ENCODE measurements around the gene DDX51.
"Not testable (repeated sequence)": the region's sequence is repeated elsewhere in the genome, so short reads cannot be mapped to it uniquely, and the experiment has no call there.

Gene DDX51

DNA sequence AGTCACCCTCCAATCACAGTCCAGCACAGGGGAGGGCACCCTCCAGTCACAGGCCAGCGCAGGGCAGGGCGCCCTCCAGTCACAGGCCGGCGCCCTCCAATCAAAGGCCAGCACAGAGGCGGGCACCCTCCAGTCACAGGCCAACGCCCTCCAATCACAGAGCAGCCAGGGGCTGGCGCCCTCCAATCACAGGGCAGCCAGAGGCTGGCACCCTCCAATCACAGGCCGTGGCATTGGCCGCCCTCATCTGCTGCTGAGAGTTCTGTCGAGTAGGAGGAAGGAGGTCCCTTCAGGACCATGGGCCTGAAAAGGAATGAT, 26.6 kb downstream of the DDX51 start:
- no peak for DNase-seq (ENCODE audit: low read depth in 2 of 2)

- DNase-seq (ENCODE audit: low read depth in 2 of 2): no peak
These were observed 27.2 kb downstream of the DDX51 start for GRCh38 chr12:132116709-132117557.

GRCh38 chr12:132115500-132115899, 28.6 kb downstream of the DDX51 start:
- DNase-seq (ENCODE audit: low read depth in 2 of 2): no peak

DNA sequence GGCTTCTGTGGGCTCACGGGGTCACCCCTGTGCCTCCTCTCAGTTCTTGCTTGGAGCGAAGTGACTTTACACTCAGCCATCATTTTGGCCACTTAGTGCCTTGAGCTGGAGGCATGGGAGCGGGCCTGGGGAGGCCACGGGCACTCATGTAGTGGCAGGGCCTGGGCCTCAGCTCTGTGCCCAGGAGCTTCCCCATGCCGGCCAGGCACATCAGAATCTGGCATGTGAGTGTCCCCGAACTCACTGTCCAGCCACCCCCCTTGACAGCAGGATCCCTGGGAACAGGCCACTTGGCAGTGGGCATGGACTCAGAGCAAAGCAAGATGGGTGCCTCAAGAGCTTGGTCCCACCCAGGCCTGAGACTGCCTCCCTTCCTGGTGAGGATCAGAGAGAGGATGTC, 29.5 kb downstream of the DDX51 start:
- DNase-seq (ENCODE audit: low read depth in 2 of 2): no peak

DNA sequence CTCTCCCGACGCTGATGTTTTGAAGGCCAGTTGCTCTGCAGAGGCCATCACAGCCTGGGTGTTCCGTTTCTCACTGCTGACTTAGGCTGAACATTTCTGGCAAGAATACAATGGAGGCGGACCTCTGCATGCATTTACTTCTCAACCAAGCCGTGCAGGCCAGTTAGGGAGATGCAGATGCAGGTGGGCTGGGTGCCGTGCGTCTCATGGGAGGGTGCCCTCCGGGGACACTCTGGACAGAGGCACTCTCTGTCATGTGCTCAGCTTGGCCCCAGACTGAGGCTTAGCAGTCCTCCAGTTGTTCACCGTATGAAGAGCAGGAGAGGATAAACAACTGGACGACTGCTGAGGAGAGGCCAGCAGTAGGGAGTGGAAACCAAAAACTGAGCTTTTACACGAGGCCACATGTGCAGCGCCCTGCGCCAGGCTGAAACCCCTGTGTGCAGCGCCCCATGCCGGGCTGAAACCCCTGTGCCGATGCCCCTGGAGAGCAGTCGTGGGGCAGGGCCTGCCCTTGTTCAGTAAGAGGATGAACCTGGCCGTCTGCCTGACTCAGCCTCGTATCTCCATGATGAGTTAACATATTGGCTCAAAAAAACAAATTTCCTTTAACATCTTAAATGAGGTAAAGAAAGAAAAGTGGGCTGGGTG, 32.3 kb downstream of the DDX51 start:
- no peak for DNase-seq (ENCODE audit: low read depth in 2 of 2)

DNA sequence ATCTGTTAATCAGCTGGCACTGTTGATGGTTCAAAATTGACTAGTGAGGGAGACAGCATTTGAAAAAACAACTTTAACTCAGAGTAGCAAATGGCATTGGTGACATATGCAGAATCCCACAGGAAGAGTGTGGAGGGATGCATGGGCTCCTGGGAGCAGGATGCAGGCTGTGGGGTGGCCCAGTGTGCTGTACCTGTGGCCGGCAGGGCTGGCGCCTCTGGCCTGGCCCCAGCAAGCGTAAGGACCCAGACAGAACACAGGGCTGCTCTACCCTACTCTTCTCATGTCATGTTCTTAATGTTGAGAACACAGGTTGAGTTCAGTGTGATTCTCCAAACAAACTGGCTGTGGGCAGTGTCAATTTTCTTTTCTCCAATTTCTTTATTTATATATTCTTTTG, 33.4 kb downstream of the DDX51 start:
- no peak for DNase-seq (ENCODE audit: low read depth in 2 of 2)

- DNase-seq (ENCODE audit: low read depth in 2 of 2): no peak
These were observed 34.4 kb downstream of the DDX51 start for GRCh38 chr12:132109741-132110140.

DNA sequence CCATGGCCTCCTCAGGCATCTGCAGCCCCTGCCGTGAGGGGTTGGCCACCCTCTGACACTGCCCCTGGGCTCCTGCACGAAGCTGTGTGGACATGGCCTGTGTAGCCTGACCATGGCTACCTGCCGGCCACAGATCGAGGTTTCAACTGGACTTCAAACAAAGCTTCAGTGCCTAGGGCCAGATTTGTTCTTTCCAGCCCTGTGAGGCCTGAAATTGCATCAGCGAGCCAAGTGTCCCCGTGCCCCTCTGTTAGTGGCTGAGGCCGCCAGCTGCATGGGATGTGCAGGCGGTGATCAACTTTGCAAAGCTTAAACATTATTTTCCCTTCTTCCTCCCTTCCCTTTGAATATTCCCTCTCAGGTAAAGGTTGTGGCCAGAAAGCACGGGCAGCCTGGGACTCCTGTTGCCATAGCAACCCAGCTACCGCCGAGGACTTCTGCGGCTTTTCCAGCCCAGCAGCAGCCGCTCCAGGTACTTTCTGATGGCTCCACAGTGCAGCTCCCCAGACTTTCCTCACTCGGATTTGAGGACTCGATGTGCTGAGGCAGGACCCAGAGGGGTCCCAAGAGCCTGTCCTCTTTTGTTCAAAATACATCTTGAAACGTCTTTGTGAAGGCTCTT, 35.8 kb downstream of the DDX51 start:
- DNase-seq (ENCODE audit: low read depth in 2 of 2): no peak

DNA sequence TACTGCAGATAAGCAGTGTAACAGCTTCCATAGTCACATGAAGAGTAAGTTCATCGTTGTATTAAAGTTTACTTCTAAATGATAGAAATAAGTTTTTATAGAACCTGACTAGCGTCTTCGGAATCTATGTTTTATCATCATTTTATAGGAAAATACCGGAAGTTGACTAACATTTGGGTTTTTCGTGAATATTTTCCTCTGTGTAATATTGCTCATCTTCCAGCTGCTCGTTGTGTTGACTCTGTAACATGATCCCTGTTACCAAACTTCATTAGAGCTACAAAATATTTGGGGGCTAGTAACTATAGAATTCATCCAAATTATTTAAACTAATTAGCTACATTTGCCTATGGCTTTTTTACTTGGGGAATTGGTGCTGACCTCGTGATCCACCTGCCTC, 37.2 kb downstream of the DDX51 start:
- DNase-seq (ENCODE audit: low read depth in 2 of 2): no peak

DNA sequence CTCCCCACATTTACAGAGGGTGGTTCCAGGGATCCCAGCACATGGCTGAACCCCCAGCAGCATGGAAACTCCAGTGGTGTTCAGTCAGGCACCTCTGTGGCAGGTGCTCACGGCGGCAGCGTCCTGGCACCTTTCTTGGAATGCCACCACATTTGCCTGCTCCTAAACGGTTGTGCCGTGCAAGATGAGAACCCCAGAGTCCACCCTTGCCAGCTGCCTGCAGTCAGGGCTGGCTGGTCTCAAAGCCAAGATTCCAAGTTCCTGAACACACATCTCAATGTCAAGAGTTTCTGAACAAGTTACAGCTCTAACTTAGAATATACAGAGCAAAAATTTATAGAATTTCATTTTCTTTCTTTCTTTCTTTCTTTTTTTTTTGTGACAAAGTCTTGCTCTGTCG, 38.7 kb downstream of the DDX51 start:
- DNase-seq (ENCODE audit: low read depth in 2 of 2): no peak

GRCh38 chr12:132103542-132104308, 40.4 kb downstream of the DDX51 start:
- no peak for DNase-seq (ENCODE audit: low read depth in 2 of 2)

- DNase-seq (ENCODE audit: low read depth in 2 of 2): not testable (repeated sequence)
These were observed 41.0 kb downstream of the DDX51 start for GRCh38 chr12:132103072-132103471.

DNA sequence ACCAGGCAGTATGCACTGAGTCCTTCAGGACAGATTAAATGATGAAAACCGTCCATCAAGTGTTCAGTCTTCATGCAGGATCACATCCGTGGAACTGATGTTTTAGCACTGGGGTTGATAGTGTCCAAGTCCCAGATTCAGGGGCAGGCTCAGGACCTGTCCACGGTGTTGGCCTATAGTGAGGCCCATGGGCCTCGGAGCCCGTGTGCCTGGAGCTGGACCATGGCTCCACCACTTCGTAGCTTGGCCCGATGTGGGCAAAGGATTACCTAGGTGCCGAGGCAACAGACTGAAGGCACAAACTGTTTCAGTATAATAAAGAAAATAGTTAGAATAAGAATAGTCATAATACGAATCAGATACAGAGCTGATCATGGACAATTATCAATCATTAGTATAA, 41.8 kb downstream of the DDX51 start:
- DNase-seq (ENCODE audit: low read depth in 2 of 2): no peak

DNA sequence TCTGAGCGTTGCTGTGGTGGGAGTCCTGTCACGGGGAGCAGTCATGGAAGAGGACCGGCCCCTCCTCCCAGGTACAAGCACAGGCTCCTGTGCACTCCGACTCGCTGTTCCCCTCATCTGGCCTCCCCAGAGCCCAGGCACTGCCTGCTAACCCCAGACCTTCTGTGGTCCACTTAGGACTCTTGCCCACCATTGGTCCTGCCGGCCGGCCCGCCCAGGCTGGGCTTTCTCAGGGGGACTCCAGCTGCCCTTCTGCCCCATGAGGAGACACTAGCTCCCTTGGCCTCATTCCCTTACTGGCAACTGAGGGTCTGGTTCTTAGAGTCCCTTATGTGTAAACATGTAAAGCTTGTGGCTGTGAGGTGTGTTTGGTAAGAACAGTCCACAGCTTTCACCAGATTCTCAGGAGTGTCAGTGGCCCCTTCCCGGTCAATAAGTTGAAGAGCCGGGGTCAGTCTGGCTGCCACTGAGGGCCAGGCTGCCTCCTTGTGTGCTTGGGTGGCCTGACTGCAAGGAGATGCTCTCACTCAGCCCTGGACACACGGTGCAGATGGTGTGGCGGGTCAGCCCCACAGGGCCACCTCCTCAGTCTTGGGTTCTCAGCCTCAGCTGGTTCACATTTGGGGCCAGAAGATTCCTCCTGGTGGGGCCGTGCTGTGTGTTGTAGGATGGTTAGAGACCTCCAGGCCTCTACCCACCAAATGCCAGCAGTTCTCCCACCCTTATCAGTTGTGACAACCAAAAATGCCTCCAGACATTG, 43.6 kb downstream of the DDX51 start:
- DNase-seq (ENCODE audit: low read depth in 2 of 2): no peak

DNA sequence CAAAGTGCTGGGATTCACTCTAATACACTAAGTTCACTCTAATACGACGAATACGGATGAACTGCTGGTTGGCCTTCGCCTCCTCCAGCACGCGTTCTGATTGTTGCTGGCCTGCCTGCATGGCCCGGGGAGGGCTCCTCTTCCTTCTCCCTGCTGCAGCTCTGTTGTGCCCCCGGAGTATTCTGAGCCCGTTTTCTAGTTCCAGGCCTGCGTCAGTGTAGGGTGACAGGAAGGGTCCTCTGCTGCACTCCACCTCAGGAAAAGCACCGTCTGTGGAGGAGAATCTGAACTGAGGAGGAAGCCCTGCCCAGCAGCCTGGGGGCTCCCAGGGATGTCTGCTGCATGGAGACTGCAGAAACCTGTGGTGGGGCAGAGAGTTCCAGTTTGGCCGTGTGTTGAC, 44.4 kb downstream of the DDX51 start:
- no peak for DNase-seq (ENCODE audit: low read depth in 2 of 2)

GRCh38 chr12:132095520-132096409, 48.4 kb downstream of the DDX51 start:
- no peak for DNase-seq (ENCODE audit: low read depth in 2 of 2)

DNA sequence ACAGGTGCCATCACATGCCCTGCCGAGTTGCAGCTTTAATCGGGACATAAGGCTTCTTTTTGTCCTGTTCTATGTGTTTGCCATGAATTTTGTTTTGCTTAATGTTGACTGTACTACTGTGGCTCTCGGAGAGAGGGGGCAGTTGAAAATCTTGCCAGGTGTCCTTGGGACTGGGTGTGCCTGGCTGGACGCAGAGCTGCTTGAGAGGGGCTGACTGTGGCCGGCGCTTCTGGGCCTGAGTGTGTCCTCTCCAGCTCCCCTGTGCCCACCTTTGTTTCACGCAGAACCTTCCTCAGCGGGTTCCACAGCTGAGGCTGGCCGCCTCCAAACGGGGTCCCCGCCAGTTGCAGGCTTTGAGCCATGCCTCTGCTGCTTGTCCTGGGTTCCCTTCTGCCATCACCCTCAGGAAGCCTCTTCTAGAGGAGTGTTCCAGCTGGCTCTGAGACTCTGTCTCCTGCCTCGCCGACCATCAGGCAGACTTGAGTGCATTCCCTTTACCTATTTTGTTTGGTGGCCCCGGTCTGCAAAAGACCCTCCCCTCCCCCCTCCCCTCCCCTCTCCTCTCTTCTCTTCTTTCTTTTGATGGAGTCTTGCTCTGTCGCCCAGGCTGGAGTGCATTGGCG, 49.7 kb downstream of the DDX51 start:
- DNase-seq (ENCODE audit: low read depth in 2 of 2): no peak

- DNase-seq (ENCODE audit: low read depth in 2 of 2): no peak
These were observed 54.7 kb downstream of the DDX51 start for GRCh38 chr12:132089407-132089910.
